Measurements from ENCODE around the gene TXN2.

GRCh38 chr22:36481393-36482168 lies at the start of gene TXN2:
- TF ChIP-seq POLR2AphosphoS5 (IDR thresholded peaks at IDR 0.05; ENCODE audit: low read depth, low read length) (peak; percentile 97), TAF1 (IDR thresholded peaks at IDR 0.05; ENCODE audit: borderline replicate concordance, insufficient read depth, low read length) (peak; percentile 86; the same call in 1 of the 2 replicates), SIN3A (IDR thresholded peaks at IDR 0.05; ENCODE audit: borderline replicate concordance, insufficient read depth, low read length) (0 out of 2 replicates have a peak, but pooled peaks have one; percentile 23)
- TF ChIP-seq, protein P1, sequence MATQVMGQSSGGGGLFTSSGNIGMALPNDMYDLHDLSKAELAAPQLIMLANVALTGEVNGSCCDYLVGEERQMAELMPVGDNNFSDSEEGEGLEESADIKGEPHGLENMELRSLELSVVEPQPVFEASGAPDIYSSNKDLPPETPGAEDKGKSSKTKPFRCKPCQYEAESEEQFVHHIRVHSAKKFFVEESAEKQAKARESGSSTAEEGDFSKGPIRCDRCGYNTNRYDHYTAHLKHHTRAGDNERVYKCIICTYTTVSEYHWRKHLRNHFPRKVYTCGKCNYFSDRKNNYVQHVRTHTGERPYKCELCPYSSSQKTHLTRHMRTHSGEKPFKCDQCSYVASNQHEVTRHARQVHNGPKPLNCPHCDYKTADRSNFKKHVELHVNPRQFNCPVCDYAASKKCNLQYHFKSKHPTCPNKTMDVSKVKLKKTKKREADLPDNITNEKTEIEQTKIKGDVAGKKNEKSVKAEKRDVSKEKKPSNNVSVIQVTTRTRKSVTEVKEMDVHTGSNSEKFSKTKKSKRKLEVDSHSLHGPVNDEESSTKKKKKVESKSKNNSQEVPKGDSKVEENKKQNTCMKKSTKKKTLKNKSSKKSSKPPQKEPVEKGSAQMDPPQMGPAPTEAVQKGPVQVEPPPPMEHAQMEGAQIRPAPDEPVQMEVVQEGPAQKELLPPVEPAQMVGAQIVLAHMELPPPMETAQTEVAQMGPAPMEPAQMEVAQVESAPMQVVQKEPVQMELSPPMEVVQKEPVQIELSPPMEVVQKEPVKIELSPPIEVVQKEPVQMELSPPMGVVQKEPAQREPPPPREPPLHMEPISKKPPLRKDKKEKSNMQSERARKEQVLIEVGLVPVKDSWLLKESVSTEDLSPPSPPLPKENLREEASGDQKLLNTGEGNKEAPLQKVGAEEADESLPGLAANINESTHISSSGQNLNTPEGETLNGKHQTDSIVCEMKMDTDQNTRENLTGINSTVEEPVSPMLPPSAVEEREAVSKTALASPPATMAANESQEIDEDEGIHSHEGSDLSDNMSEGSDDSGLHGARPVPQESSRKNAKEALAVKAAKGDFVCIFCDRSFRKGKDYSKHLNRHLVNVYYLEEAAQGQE (IDR thresholded peaks at IDR 0.05; ENCODE audit: insufficient read depth in 1 of 2, low read depth in 2 of 2, low read length in 2 of 2) = peak in 1 of 2 experiments; percentile 10; a peak in 1 of 4 replicates
